ENCODE data around the gene MAT1A.

Gene MAT1A

DNA sequence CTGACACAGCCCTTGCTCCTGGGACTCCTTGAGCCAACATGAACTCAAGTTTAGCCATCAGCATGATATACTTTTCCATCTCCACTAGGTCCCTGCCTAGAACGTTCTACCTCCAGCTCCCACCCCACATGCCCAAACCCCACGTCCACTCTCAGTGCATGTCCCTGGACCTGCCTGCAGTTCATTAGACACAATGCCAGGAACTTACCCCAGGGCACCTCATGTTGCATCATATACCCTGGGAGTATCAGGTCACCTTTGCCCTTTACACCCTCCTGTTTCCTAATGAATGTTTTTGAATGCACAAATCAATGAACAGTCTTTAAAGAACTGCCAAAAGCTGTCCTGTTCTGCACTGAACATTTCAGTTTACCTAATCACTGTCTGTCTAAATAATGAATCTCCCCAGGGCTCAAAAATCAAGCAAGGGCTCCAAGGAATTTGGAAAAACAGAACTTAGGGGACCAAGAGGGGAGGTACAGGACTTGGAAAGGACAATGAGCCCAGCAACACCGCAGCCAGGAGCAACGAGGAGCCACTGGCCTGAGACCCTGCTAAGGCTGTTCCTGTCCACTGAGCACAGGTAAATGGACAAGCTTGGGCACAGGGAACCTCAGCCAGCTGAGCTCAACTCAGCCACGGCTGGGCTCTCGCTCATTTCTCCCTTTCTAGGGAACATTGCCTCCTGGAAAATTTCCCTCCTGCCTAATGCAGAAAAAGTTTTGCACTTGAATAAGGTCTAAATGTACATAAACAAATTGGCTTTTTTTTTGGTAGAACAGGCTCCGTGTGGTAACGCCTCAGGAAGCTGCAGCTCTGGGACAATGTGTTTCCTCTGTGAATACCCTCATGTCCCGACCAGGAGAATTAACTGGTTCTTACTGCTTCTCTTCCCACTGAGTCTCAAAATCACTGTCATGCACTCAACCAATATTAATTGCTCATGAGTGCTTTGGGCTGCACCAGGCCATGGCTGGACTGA, 7.4 kb downstream of the MAT1A start:
- no peak for DNase-seq
- no peaks in the 10 kb centered on the region for H3K4me1 ChIP-seq
- intact Hi-C loops (cut with DNase I; ENCODE audit: low total_unique reads) = no loop called here
- no peaks in the 10 kb centered on the region for H3K36me3 ChIP-seq
- no peak overlapping the region for H3K4me3 ChIP-seq
- no peaks in the 10 kb centered on the region for H3K9me3 ChIP-seq
- TF ChIP-seq, protein P1, sequence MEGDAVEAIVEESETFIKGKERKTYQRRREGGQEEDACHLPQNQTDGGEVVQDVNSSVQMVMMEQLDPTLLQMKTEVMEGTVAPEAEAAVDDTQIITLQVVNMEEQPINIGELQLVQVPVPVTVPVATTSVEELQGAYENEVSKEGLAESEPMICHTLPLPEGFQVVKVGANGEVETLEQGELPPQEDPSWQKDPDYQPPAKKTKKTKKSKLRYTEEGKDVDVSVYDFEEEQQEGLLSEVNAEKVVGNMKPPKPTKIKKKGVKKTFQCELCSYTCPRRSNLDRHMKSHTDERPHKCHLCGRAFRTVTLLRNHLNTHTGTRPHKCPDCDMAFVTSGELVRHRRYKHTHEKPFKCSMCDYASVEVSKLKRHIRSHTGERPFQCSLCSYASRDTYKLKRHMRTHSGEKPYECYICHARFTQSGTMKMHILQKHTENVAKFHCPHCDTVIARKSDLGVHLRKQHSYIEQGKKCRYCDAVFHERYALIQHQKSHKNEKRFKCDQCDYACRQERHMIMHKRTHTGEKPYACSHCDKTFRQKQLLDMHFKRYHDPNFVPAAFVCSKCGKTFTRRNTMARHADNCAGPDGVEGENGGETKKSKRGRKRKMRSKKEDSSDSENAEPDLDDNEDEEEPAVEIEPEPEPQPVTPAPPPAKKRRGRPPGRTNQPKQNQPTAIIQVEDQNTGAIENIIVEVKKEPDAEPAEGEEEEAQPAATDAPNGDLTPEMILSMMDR (IDR thresholded peaks at IDR 0.05) = no peak
- no peak overlapping the region for H3K27ac ChIP-seq
- no peaks in the 10 kb centered on the region for H3K27me3 ChIP-seq

DNA sequence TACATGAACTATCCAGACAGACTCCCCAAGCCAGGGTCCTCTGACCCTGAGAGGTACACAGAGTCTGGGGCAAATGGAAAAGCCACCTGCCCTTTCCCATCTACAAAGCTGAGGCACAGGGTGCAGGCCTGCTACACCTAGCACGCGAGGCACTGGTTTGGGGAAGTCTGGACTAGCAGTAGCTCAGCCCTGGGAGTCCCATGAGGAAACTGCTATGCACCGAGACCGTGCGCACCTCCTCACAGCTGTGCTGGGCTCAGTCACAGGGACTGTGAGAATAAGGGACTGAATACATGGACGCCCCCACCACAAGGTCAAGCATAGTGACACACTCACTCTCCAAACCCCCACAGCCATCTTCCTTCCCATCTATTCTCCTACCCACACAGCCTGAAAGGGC, 8.2 kb downstream of the MAT1A start:
- Histone ChIP-seq H3K9me3 (no peaks in the 10 kb centered on the region), H3K27me3 (no peaks in the 10 kb centered on the region), H3K4me1 (no peaks in the 10 kb centered on the region), H3K27ac (no peak overlapping the region), H3K4me3 (no peak overlapping the region), H3K36me3 (no peaks in the 10 kb centered on the region)
- no peak for DNase-seq
- TF ChIP-seq, protein P1 (IDR thresholded peaks at IDR 0.05) = no peak
- intact Hi-C loops (cut with DNase I; ENCODE audit: low total_unique reads) = no loop called here

DNA sequence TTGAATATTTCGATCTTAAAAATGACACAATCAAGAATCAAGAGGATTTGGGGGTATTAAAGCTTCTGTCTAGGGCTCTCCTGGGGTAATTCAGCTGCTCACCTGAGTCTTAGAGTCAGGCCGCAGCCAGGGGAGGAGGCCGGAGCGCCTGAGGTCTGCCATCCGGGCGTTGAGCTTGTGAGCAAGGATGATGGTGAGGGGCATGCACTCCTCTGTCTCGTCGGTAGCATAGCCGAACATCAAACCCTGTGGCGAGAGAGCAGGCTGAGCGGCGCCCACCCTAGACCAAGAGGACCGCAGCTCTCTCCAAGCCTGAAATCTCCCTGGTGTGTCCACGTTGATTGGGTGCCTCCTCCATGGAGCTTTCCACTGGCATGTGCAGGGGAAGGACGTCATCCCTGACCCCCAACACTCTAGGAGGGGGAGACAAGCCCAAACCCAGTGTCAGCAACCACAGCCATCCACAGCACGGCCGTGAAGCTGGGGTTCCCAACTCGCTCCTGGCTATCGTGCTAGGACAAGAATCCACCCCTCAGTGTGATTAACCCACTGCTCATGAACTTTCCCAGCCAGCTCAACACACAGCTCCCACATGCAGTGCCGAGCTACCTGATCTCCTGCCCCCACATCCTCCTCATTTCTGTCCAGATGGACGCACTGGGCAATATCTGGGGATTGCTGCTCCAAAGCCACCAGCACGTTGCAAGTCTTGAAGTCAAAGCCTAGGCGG, 9.2 kb downstream of the MAT1A start:
- TF ChIP-seq, protein P1 (IDR thresholded peaks at IDR 0.05) = no peak
- Histone ChIP-seq H3K4me1 (no peaks in the 10 kb centered on the region), H3K4me3 (no peak overlapping the region), H3K36me3 (no peaks in the 10 kb centered on the region), H3K27ac (no peak overlapping the region), H3K9me3 (no peaks in the 10 kb centered on the region), H3K27me3 (no peaks in the 10 kb centered on the region)
- no peak for DNase-seq
- intact Hi-C loops (cut with DNase I; ENCODE audit: low total_unique reads) = no loop called here

DNA sequence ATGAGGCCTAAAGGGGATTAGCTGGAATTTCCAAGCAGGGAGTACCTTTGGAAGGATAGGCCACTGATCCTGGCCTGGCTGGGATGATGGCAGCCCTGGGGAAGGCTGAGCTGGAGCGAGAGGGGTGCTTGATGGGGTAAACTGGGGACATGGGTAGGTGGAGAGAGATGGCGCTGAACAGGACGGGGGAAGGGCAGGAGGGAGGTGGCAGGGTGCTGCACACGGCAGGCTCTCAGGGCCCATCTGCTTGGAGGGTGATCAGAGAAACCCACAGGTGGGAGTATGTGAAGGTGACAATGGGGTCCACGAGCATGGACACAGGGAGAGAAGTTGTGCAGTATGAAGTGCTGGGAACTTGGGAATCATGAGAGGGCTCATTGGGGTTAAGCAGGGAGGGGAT, 10.3 kb downstream of the MAT1A start:
- H3K27ac ChIP-seq = no peak overlapping the region
- no peaks in the 10 kb centered on the region for H3K27me3 ChIP-seq
- no peaks in the 10 kb centered on the region for H3K9me3 ChIP-seq
- H3K36me3 ChIP-seq = no peaks in the 10 kb centered on the region
- no peak for DNase-seq
- H3K4me3 ChIP-seq = no peak overlapping the region
- TF ChIP-seq, protein P1 (IDR thresholded peaks at IDR 0.05) = no peak
- H3K4me1 ChIP-seq = no peaks in the 10 kb centered on the region
- intact Hi-C loops (cut with DNase I; ENCODE audit: low total_unique reads) = no loop called here

DNA sequence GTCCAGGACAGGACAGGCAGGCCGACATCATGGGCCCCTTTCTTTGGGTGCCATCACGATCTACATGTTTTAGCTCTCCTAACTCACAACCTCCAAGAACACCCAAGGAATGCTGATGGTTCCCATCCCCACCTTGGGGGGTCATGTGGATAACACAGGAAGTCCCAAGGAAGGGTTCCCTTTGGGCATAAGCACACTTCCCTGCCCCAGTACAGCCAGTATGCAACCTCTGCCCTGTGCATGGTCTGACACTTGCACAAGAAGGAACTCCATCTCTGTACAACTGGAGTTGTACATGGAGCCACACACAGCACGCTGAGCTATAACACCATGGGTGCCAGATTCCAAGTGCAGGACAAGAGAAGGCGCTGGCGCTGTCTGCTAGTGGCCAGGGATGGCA, 11.0 kb downstream of the MAT1A start:
- intact Hi-C loops (cut with DNase I; ENCODE audit: low total_unique reads) = no loop called here
- no peak overlapping the region for H3K27ac ChIP-seq
- no peaks in the 10 kb centered on the region for H3K27me3 ChIP-seq
- TF ChIP-seq, protein P1 (IDR thresholded peaks at IDR 0.05) = no peak
- no peaks in the 10 kb centered on the region for H3K4me1 ChIP-seq
- DNase-seq = no peak
- H3K9me3 ChIP-seq = no peaks in the 10 kb centered on the region
- H3K4me3 ChIP-seq = no peak overlapping the region
- no peaks in the 10 kb centered on the region for H3K36me3 ChIP-seq
